SJCRH30 (cell line): ENCODE data around the gene SMCO3. TPM values are rescaled to one million over a fixed set of nuclear protein-coding genes. Genes with fewer than 3 reads are reported as not detected.

Source experiments
- DNase-seq, 2 experiments: peaks; one replicate each; pipeline ENCODE4 v3.0.0-alpha.2; 2015 to 2020
- H3K27ac ChIP-seq: fragments of 250-450 bp; sonication (Bioruptor Pico); 2 replicates; pipeline ENCODE4 v1.5.1; 2020; ENCODE audit warnings: mild to moderate bottlenecking, moderate library complexity
- H3K27me3 ChIP-seq: fragments of 250-450 bp; sonication (Bioruptor Pico); 2 replicates; pipeline ENCODE4 v1.5.1; 2020; ENCODE audit warnings: mild to moderate bottlenecking, moderate library complexity
- H3K36me3 ChIP-seq: fragments of 250-450 bp; sonication (Bioruptor Pico); 2 replicates; pipeline ENCODE4 v1.5.1; 2020; ENCODE audit warnings: mild to moderate bottlenecking, moderate library complexity
- H3K4me1 ChIP-seq: fragments of 250-450 bp; sonication (Bioruptor Pico); 2 replicates; pipeline ENCODE4 v1.5.1; 2020; ENCODE audit warnings: mild to moderate bottlenecking, moderate library complexity
- H3K4me3 ChIP-seq: fragments of 250-450 bp; sonication (Bioruptor Pico); 2 replicates; pipeline ENCODE4 v1.5.1; 2020; ENCODE audit warnings: mild to moderate bottlenecking, moderate library complexity
- H3K9me3 ChIP-seq: fragments of 250-450 bp; sonication (Bioruptor Pico); replicated peaks from 2 replicates; pipeline ENCODE4 v1.5.1; 2020; ENCODE audit warnings: mild to moderate bottlenecking, moderate library complexity
- total RNA-seq: library from RNA; depleted of rRNA; stranded (reverse); fragments of >200 nt; shearing (Covaris generic); gene quantifications from 2 replicates; pipeline ENCODE4 v1.2.3, GENCODE V29; 2014; rRNA removed

SMCO3 gene
- total RNA-seq, 1 experiment from 2014 or later: not detected

DNA sequence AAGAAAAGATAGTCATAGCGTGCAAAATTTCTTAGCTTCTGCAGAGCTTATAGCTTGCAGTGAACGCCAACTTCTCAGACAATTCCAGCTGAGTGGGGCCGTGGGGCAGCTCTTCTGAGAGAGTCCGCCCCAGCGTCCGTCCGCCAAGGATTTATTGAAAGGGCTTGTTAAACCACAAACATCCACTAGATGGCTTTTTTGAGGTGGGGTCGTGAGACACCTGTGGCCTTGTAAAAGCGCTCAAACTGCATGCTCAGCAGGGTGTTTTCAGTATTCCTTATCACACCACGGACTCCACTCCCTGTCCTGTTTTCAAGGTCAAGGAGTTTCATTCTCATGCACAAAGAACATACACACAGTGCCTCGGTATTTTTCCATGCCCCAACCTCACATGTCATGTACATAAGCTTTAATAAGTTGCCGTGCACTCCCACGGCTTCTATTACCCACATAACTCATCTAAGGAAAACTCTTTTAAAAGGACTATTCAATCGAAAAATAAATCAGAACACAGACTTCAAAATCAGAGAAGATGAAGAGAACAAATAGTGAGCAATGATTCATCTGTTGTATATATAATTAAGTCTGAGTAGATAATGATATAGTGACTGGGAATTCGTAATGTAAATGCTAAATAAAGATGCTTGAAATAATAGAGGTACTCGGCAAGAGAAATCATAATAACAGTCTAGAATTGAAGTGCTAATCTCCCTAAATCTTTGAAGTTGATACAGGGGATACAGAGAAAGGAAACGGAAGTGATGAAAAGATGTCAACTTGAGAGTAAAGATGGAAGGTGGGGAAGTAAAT is 57.4 kb downstream of the SMCO3 start:
- Histone ChIP-seq H3K4me1 (no peaks in the 10 kb centered on the region), H3K27me3 (no peaks in the 10 kb centered on the region), H3K27ac (no peak overlapping the region), H3K36me3 (no peaks in the 10 kb centered on the region), H3K9me3 (no peaks in the 10 kb centered on the region), H3K4me3 (no peak overlapping the region)
- DNase-seq: peak; percentile 15 to 46

Other genes with a start within 250 kb of the SMCO3 start
- not detected in 2 replicates for gene PLBD1, start 246.3 kb downstream of the SMCO3 start, total RNA-seq
- gene GUCY2C, start 117.6 kb downstream of the SMCO3 start, total RNA-seq: not detected in 2 replicates
- gene WBP11, start 10.7 kb downstream of the SMCO3 start, total RNA-seq: 50.6 and 65.1 TPM in 2 replicates
- gene C12orf60, start 10.5 kb downstream of the SMCO3 start, total RNA-seq: 1.2 and 1.8 TPM in 2 replicates
- gene ART4, start 29.3 kb upstream of the SMCO3 start, total RNA-seq: not detected in 2 replicates
- 2.8 and 3.2 TPM in 2 replicates for gene MGP, start 71.7 kb upstream of the SMCO3 start, total RNA-seq
- gene ERP27, start 124.4 kb upstream of the SMCO3 start, total RNA-seq: not detected in 2 replicates
- 1.2 and 2.4 TPM in 2 replicates for gene ARHGDIB, start 147.4 kb upstream of the SMCO3 start, total RNA-seq
- gene PDE6H, start 158.9 kb upstream of the SMCO3 start, total RNA-seq: not detected in 2 replicates